ELF-1 (cell line): Measurements from ENCODE around the gene TAP2.
"Not testable (repeated sequence)": the region's sequence is repeated elsewhere in the genome, so short reads cannot be mapped to it uniquely, and the experiment has no call there.

Experiments
- DNase-seq: peaks from one replicate; pipeline ENCODE4 v3.0.0-alpha.2; 2016; ENCODE audit warnings: low read depth, low spot score

Gene TAP2

DNA sequence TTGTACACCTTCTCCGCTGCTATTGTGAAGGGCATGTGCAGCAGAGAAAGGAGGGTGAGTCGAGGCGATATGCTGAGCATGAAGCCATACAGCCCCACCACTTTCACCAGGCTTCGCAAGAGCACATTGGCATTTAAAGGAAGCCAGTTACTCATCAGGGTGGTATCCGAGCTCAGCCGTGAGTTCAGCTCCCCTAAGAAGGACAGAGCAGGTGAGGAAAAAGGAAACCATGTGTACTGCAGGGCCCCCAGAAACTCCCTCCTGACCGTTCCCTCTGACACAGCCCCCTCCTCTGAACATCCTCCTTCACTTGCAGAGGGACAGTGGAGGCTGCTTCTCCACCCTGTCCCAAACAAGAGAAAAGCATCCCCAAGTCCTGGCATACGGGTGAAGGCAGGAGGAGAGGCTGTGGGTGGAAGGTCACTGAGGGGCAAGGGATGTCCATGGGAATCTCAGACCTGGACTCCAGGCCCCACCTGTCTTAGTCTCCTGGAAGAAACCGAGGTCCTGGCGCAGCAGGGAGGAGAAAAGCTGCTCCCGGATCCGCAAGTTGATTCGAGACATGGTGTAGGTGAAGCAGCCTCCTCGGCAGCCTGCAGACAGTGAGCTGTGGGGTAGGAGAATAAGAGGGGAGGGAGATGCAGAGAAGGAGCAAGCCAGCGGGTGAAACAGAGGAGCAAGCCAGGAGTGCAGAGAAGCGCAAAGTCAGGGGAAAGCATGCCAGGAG lies 3.2 kb downstream of the TAP2 start:
- DNase-seq = no peak

- DNase-seq = no peak
These were observed 4.9 kb downstream of the TAP2 start for GRCh38 chr6:32833664-32834063.

DNA sequence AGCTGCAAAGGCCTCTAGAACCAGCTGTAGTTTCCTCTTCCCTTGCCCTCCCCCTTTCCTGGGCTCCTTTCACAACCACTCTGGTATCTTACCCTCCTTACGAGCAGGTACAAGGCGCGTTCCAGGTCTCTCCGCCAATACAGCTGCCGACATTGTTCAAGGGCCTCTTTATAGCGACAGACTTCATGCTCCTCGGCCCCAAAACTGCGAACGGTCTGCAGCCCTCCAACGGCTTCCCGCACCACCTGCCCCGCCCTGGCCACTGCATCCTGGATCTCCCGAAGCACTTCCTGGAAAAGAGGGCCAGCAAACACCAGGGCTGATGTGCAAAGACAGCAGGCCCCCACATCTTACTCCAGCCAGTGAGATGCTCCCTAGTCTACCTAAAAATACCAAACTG lies 6.0 kb downstream of the TAP2 start:
- no peak for DNase-seq

GRCh38 chr6:32830936-32831335 lies 7.6 kb downstream of the TAP2 start:
- DNase-seq = no peak

DNA sequence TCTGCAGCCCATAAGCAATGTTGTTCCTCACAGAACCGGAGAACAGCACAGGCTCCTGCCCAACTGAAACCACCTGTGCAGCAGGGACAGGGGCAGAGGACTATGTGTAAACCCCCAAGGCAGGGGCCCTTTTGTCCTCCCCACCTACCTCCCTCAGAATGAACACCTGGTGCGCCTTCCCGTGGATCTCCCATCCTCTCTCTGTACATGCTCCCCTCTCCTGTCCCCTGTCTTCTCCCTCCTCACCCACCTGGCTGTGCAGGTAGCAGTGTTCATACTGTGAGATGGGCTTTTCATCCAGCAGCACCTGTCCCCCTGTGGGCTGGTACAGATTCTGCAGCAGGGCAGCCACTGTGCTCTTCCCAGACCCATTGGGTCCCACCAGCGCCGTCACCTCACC lies 8.5 kb downstream of the TAP2 start:
- no peak for DNase-seq

- DNase-seq = no peak
These were observed 9.0 kb downstream of the TAP2 start for GRCh38 chr6:32829495-32829894.

DNA sequence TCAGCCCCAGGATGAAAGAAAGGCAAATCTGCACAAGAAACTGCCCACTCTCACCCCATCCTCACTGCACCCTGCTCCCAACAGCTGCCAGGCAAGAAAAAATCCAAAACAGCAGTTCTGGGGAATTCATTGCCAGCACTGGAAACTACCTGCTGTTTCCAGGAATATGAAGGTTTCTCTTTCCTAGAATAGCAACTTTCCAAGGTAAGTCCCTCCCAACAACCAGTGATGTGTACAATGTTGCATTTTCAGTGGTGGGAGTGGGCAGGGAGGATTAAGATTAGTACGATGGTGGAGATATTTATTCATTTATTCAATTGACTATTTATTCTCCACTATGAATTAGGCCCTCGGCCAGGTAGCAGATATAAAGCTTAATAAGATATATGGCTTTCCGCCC lies 11.5 kb downstream of the TAP2 start:
- no peak for DNase-seq

DNA sequence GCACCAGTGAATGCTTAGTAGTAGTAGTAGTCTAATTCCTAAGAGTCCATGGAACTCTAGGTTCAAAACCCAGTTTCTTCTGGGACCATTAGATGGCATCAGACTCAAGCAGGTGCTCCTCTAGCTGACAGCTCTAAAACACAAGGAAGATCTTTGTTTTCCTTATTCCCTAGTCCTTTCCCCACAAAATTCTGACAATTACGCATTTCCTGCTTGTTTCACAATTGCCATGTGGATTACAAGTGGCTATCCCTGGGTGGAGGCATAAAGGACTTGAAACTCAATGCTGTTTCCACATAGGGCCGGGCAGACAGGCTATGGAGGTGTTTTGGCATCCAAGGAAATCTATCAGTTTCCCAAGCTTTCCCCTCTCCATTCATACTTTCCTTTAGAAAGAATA lies 12.6 kb downstream of the TAP2 start:
- DNase-seq = no peak

DNA sequence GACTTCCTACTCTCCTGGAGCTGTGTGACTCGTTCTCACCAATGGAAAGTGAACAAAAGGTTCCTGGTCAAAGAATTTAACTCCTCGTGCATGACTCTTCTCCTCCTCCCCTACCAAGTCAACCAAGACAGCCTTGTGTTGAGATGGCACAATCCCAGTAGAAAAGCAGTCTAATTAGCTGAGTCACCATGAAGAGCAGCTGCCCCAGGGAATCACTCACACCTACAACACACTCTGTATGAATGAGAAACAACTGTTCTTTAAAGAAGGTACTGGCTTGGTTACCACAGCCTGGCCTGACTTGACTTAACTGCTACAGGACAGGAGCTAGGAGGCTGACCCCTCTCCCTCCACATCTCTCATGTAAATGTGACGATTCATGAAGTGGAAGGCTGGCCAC lies 18.8 kb downstream of the TAP2 start:
- DNase-seq = peak; percentile 39

DNA sequence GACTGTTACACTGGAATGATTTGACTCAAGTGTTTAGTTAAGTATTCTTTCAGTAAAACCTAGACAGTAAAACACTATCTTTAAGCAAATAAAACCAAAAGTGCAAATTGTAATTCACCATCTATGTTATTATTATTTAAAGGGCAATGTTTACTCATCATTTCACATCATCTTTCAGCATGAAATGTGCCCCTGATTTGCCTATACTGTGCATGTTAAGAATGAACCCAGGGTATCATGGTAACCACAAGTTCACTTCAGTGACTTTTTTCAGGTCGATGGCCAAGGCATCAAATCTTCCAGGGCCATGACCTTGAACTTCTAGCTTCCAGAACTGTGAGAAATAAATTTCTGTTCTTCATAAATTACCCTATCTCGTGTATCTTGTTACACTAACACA lies 19.7 kb downstream of the TAP2 start:
- DNase-seq = no peak

DNA sequence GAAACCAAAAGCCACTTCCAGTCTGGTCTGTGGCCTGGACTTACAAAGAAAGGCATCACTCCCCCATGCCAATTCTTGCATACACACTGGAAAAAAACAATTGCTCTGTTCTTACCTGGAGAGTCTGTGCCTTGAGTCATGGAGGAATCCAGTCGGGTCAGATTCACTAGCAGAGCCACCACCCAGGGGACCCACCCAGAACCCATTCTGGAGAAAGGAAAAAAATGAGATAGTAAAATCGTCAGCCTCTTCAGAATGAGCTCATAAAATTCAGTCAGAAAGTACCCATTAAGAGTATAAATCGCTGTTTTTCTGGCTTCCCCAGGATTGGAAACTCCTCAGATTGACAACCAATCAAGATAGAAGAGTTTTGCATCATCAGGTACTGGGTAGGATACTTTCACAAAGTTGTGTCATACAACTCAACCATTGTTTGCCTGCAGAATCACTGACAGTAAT lies 21.8 kb downstream of the TAP2 start, which contains the start of gene HLA-DOB:
HLA-DOB (minus strand) TSS at position 257 of the 459 bp plus-strand sequence; CDS start at position 206, 51 bp downstream.
- DNase-seq = no peak

GRCh38 chr6:32815996-32816395 lies 22.5 kb downstream of the TAP2 start:
- no peak for DNase-seq

GRCh38 chr6:32815115-32815514 lies 23.4 kb downstream of the TAP2 start:
- DNase-seq = no peak

- DNase-seq = no peak
These were observed 24.4 kb downstream of the TAP2 start for GRCh38 chr6:32814145-32814544.

- DNase-seq = no peak
These were observed 29.4 kb downstream of the TAP2 start for GRCh38 chr6:32809171-32809570.

DNA sequence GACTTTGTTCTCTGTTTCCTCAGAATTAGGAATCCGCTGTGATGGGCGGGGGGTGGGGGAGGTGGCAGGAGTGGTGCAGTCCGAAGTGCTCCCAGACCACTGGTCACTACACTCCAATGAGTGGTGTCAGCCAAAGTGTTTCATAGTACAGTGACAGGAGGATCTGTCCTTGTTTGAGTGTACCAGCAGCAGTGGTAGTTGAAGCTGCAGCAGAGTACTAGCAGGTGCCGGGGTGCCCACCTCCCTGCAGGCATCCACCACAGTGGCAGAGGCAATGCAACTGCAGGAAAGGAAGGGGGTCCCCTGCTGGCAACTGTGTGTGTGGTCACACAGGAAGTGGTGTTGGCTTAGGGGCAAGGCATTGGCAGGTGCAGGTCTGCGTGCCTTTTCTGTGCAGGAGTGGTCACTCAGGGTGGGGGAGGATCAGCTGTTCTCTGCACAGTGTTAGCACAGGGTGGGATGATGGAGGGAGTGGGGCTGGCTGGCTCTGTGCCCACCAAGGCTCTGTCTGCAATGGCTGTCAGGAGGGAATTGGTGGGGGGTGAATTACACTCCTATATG lies 31.4 kb downstream of the TAP2 start:
- DNase-seq = no peak

DNA sequence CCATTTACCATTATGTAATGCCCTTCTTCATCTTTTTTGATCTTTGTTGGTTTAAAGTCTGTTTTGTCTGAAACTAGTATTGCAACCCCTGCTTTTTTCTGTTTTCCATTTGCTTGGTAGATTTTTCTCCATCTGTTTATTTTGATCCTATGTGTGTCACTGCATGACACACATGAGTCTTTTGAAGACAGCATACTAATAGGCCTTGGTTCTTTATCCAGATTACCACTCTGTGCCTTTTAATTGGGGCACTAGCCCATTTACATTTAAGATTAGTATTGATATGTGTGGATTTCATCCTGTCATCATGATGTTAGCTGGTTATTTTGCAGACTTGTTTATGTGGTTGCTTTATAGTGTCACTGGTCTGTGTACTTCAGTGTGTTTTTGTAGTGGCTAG lies 33.1 kb downstream of the TAP2 start:
- DNase-seq = not testable (repeated sequence)

DNA sequence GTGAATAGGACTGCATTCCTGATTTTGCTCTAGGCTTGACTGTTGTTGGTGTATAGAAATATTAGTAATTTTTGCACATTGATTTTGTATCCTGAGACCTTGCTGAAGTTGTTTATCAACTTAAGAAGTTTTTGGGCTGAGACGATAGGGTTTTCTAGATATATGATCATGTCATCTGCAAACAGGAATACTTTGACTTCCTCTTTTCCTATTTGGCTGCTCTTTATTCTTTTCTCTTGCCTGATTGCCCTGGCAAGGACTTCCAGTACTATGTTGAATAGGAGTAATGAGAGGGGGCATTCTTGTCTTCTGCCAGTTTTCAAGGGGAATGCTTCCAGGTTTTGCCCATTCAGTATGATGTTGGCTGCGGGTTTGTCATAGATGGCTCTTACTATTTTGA lies 35.1 kb downstream of the TAP2 start:
- DNase-seq = no peak

GRCh38 chr6:32799740-32800139 lies 38.8 kb downstream of the TAP2 start:
- DNase-seq = no peak

DNA sequence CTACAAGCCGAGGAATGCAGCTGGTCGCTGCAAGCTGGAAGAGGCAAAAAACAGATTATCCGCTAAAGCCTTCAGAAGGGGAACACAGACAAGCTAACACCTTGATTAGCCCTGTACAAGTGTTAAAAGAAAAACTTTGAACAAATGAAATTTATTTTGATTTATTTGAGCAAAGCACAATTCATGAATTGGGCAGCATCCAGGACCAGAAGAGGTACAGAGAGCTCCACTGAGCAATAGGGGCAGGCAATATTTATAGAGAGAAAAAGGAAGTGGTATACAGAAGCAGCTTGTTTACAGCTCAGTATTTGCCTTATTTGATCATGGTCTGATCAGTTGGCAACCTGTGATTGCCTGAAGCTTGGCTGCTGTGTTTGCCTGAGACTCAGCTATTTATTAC lies 39.4 kb downstream of the TAP2 start:
- DNase-seq = no peak

DNA sequence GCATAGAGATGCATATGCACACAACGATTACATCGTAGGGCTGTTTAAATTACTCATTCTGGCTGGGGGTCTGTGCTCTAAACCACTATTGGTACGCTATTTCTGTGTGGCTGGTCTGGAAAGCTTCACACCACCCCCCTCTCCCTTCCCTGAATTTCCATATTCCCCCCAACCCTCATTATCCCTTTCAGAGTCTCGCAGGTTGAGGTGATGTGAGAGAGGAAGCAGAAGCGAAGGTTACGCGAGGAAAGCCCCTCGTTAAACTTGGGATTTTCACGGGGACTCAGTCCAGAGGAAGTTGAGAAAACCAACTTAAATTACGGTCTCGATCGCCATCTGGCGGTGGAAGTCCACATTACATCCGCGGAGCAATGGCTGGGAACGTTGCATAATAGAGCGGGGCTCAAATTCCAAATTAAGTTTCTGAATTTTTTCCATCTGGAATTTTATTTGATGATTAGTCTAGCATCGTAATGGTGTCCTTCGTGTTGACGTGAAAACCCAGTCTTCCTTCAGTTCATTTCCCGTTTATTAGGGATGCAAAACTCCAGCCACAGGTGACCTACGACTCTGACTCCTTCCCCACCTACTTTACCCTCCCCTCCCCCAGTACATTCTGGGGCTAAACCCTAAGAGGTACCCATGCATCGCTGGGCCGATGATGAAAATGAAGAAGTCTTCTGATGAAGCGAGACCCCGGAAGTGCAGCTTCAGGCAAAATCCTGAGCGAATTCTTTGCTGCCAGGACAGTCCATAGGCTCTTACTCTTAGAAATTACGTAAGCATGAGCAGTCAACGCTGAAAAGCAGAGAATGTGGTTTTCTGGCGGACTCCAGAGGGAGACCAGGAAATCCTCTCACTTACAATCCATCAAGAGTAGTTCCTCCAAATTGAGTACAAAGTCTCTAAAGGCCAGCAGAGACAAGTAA lies 41.4 kb downstream of the TAP2 start:
- DNase-seq = peak; percentile 59

- DNase-seq = no peak
These were observed 44.0 kb downstream of the TAP2 start for GRCh38 chr6:32794510-32794909.
